Breast epithelium (tissue), 4 donors: ENCODE results near the gene MORC1. TPM values are rescaled to one million over a fixed set of nuclear protein-coding genes. Genes with fewer than 3 reads are reported as not detected.

Source experiments
- DNase-seq, 2 donors: peaks; one replicate each; pipeline ENCODE4 v3.0.0-alpha.2; 2019; ENCODE audit warnings: low spot score in 2 of 2
- H3K27ac ChIP-seq, 2 donors: fragments of 200-600 bp; sonication (generic) in 1 of 2; one replicate each; pipeline ENCODE4 v1.5.1; 2016 to 2019; ENCODE audit warnings: mild to moderate bottlenecking in 1 of 2
- H3K27me3 ChIP-seq, 2 donors: fragments of 200-600 bp; sonication (generic) in 1 of 2; one replicate each; pipeline versions ENCODE4 v1.5.1 to v1.6.0; 2017 to 2019; ENCODE audit warnings: control low read depth in 1 of 2, mild to moderate bottlenecking in 1 of 2
- H3K36me3 ChIP-seq: fragments of 200-600 bp; one replicate; pipeline ENCODE4 v1.5.1; 2019
- H3K4me1 ChIP-seq, 2 donors: fragments of 200-600 bp; sonication (generic); one replicate each; pipeline ENCODE4 v1.5.1; 2016 to 2019; ENCODE audit warnings: control low read depth in 1 of 2
- H3K4me3 ChIP-seq, 3 donors: fragments of 200-600 bp; sonication (generic); 1 replicate in 2 of 3; 2 replicates in 1 of 3; pipeline ENCODE4 v1.5.1; 2016 to 2019; ENCODE audit warnings: mild to moderate bottlenecking in 3 of 3, moderate library complexity in 2 of 3
- H3K9me3 ChIP-seq, 2 donors: fragments of 200-600 bp; sonication (generic) in 1 of 2; one replicate each; pipeline ENCODE4 v1.5.1; 2016 to 2019; ENCODE audit warnings: control low read depth in 1 of 2
- CTCF ChIP-seq, 3 donors: fragments of 450-650 bp; IDR thresholded peaks; one replicate each; pipeline ENCODE4 v1.5.1; 2016 to 2017; ENCODE audit warnings: antibody characterized with exemption in 3 of 3, mild to moderate bottlenecking in 3 of 3, moderate library complexity in 3 of 3
- POLR2A ChIP-seq: fragments of 450-650 bp; IDR thresholded peaks from one replicate; pipeline ENCODE4 v1.6.1; 2016; ENCODE audit warnings: antibody characterized with exemption, mild to moderate bottlenecking, moderate library complexity
- POLR2AphosphoS5 ChIP-seq, 3 donors: sonication (generic); formaldehyde crosslinking; IDR thresholded peaks; one replicate each; pipeline ENCODE4 v1.6.1; 2017; ENCODE audit warnings: antibody characterized with exemption in 3 of 3
- intact Hi-C: fragments of 100-400 bp; cut with DNase I; formaldehyde crosslinking; loops from one replicate; pipeline ENCODE4 v1.15.1; 2023; ENCODE audit warnings: low total_unique reads
- total RNA-seq, 3 donors: library from RNA; depleted of rRNA; stranded (reverse); fragments of >200 nt; gene quantifications; one replicate each; pipeline ENCODE4 v1.1.0, GENCODE V29; 2016

MORC1 gene
- total RNA-seq, 3 donors from 2014 or later = under 0.01 TPM; not detected in 2

- Histone ChIP-seq H3K27ac (no peak overlapping the region), H3K9me3 (no peaks in the 10 kb centered on the region), H3K4me3 (no peak overlapping the region), H3K4me1 (no peaks in the 10 kb centered on the region), H3K27me3 (no peaks in the 10 kb centered on the region), H3K36me3 (no peaks in the 10 kb centered on the region)
- intact Hi-C loops = no loop called here
- no peak for DNase-seq
- TF ChIP-seq POLR2A (no peak), POLR2AphosphoS5 (IDR thresholded peaks at IDR 0.05) (no peak), CTCF (IDR thresholded peaks at IDR 0.05) (no peak)
Observed at GRCh38 chr3:109057616-109058015, 60.3 kb downstream of the MORC1 start.

GRCh38 chr3:109057056-109057455 lies 60.9 kb downstream of the MORC1 start:
- H3K4me1 ChIP-seq = no peaks in the 10 kb centered on the region
- intact Hi-C loops = no loop called here
- H3K9me3 ChIP-seq = no peaks in the 10 kb centered on the region
- H3K36me3 ChIP-seq = no peaks in the 10 kb centered on the region
- TF ChIP-seq POLR2AphosphoS5 (IDR thresholded peaks at IDR 0.05) = no peak
- TF ChIP-seq POLR2A = no peak
- no peak for TF ChIP-seq CTCF (IDR thresholded peaks at IDR 0.05)
- no peak for DNase-seq
- H3K27ac ChIP-seq = no peak overlapping the region
- no peak overlapping the region for H3K4me3 ChIP-seq
- no peaks in the 10 kb centered on the region for H3K27me3 ChIP-seq

GRCh38 chr3:109050591-109051167 lies 67.3 kb downstream of the MORC1 start:
- no peaks in the 10 kb centered on the region for H3K4me1 ChIP-seq
- no peaks in the 10 kb centered on the region for H3K36me3 ChIP-seq
- intact Hi-C loops = no loop called here
- H3K27me3 ChIP-seq = no peaks in the 10 kb centered on the region
- no peak for DNase-seq
- TF ChIP-seq CTCF (IDR thresholded peaks at IDR 0.05) (no peak), POLR2AphosphoS5 (IDR thresholded peaks at IDR 0.05) (no peak), POLR2A (no peak)
- no peaks in the 10 kb centered on the region for H3K9me3 ChIP-seq
- no peak overlapping the region for H3K4me3 ChIP-seq
- no peak overlapping the region for H3K27ac ChIP-seq

GRCh38 chr3:109047366-109047765 lies 70.6 kb downstream of the MORC1 start:
- no peak for DNase-seq
- intact Hi-C loops = no loop called here
- TF ChIP-seq POLR2AphosphoS5 (IDR thresholded peaks at IDR 0.05) (no peak), POLR2A (no peak), CTCF (IDR thresholded peaks at IDR 0.05) (no peak)

GRCh38 chr3:109045271-109046040 lies 72.5 kb downstream of the MORC1 start:
- Histone ChIP-seq H3K27me3 (no peaks in the 10 kb centered on the region), H3K36me3 (no peaks in the 10 kb centered on the region), H3K4me3 (no peak overlapping the region), H3K27ac (no peak overlapping the region), H3K4me1 (no peaks in the 10 kb centered on the region), H3K9me3 (no peaks in the 10 kb centered on the region)
- intact Hi-C loops = no loop called here
- DNase-seq = no peak
- TF ChIP-seq POLR2AphosphoS5 (IDR thresholded peaks at IDR 0.05) (no peak), CTCF (IDR thresholded peaks at IDR 0.05) (no peak), POLR2A (no peak)

More at GRCh38 chr3:109047366-109047765, 70.6 kb downstream of the MORC1 start:
- Histone ChIP-seq H3K9me3 (no peaks in the 10 kb centered on the region), H3K36me3 (no peaks in the 10 kb centered on the region), H3K4me1 (no peaks in the 10 kb centered on the region), H3K27me3 (no peaks in the 10 kb centered on the region), H3K27ac (no peak overlapping the region), H3K4me3 (no peak overlapping the region)
